HG02763 (cell line): ENCODE results near the gene LENG8.

Source experiments
- ATAC-seq: cut with Tn5 transposase; IDR thresholded peaks from one replicate; pipeline ENCODE4 v1.9.1; 2021; ENCODE audit warnings: mild to moderate bottlenecking, moderate library complexity; ENCODE audit not compliant: unreplicated experiment

Gene LENG8

DNA sequence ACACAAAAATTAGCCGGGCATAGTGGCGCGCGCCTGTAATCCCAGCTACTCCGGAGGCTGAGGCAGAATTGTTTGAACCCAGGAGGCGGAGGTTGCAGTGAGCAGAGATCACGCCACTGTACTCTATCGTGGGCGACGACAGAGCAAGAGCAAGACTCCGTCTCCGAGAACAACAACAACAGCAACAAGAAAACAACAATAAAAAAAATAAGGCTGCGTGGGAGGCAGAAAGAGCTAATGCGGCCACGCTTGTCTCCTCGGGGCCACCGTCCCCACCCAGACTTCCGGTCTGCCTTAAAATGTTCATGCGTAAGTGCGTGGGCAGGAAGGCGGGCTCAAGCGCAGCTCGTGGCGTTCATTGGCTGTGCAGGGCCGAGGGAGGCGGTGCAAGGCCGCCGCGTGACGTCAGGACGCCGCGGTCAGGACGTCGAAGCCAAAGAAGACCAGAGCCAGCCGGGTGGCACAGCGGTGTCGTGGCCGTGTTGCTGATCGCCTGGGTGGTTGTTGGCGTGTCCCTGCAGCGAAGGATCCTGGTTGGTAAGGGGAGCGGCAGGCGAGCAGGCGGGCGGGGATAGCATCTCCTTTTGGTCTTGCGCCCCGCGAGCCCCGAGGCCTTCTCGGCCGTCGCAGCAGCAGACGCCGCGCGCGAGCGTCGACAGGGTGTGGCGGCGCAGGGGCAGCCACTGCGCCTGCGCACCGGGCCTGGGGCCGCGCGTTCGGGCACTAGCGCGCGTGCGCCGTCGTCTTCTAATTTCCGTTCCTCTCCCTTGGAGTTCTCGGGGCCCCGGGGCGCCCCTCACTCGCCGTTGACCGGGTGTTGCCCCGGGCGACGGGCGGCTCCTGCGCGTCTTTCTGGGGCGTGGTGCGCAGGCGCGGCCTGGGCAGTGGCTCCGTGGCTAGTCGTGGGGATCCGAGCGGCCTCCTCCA lies at the start of gene LENG8:
Gene LENG8, plus strand, starts transcription at position 426 of the 927 bp plus-strand sequence. CDS start 2,146 bp downstream, outside the sequence.
- ATAC-seq = peak; percentile 90

GRCh38 chr19:54400913-54401312 lies 48.1 kb upstream of the LENG8 start:
- no peak for ATAC-seq

DNA sequence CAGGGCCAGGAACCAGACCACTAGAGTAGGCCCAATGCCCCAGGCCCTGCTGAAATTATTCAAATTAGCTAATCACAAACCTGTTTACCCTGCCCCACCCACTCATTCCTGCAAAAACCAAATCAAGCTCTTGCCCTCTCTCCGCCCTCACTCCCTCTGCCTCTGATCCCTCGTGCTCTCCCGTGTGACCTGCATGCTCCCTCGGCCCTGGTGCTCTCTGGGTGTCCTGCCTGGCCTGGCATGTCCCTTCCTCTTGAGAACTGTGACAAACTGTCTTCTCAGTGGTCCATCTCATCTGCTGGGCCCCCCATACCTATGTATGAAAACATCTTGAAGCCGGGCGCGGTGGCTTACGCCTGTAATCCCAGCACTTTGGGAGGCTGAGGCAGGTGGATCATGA lies 45.9 kb upstream of the LENG8 start:
- ATAC-seq = no peak

GRCh38 chr19:54405628-54406027 lies 43.4 kb upstream of the LENG8 start:
- ATAC-seq = no peak

DNA sequence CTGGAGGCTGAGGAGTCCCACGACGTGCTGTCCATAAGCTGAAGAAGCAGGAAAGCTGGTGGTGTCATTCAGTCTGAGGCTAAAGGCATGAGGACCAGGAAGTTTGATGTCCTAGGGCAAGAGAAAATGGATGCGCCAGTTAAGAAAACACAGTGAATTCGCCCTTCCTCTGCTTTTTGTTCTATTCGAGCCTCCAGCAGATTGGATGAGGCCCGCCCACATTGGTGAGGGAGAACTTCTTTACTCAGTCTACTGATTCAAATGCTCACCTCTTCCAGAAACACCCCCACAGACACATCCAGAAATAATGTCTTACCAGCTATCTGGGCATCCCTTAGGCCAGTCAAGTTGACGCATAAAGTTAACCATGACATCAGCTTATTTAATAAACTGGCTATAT lies 41.2 kb upstream of the LENG8 start:
- ATAC-seq = no peak

- no peak for ATAC-seq
These were observed 40.5 kb upstream of the LENG8 start for GRCh38 chr19:54408456-54409026.

GRCh38 chr19:54411033-54411432 lies 38.0 kb upstream of the LENG8 start:
- ATAC-seq = no peak

DNA sequence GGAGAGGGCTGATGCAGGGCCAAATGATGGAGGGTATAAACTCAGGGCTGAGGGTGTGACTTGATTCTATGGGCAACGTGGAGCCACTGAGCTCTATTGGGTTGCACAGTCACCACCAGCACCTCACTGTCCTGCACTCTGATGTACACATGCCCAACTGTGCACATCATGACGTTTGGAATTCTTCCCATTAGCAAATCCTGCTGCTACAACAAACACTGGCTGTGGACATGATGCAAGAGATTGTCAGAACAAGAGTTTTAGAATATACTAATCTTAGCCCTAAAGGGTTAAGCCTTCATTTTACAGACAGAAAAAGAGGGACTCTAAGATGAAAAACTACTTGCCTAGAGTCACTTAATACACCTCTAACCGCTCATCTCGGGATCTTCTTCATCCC lies 36.1 kb upstream of the LENG8 start:
- no peak for ATAC-seq

- ATAC-seq = no peak
These were observed 34.8 kb upstream of the LENG8 start for GRCh38 chr19:54414156-54414555.

DNA sequence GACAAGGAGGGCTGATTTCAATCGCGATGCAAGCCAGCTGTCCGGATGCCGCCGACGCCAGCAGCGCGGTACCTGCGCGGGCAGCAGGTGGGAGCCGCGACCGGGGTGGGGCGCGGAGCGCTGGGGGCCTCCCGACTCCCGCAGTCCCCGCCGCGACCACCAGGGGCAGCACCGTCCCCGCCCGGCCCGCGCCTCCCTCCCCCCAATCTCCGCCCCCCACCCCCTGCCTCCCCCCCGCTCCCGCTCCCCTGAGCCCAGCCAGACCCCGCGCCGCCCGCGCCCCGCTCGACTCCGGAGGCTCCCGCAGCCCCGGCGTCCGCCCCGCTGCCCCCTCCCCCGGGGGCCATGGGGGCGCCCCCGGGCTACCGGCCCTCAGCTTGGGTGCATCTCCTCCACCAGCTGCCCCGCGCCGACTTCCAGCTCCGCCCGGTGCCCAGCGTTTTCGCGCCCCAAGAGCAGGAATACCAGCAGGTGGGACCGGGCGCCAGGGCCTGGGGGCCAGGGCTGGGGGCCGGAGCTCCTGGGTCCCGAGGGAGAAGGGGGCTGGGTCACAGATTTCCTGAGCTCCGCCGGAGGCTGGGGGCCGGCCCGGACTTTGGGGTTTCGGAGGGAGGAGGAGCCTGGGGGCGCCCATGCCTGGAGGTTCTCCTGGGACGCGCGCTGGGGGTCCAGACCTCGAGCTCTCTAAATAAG lies 33.6 kb upstream of the LENG8 start, which contains the start of gene TTYH1:
Gene TTYH1, plus strand, starts transcription at position 257 of the 693 bp plus-strand sequence. Its CDS starts 89 bp downstream, at position 346.
- ATAC-seq = no peak

GRCh38 chr19:54415901-54416673 lies 32.9 kb upstream of the LENG8 start:
- no peak for ATAC-seq

GRCh38 chr19:54416695-54417491 lies 32.1 kb upstream of the LENG8 start:
- no peak for ATAC-seq

- ATAC-seq = no peak
These were observed 30.7 kb upstream of the LENG8 start for GRCh38 chr19:54418030-54418929.

DNA sequence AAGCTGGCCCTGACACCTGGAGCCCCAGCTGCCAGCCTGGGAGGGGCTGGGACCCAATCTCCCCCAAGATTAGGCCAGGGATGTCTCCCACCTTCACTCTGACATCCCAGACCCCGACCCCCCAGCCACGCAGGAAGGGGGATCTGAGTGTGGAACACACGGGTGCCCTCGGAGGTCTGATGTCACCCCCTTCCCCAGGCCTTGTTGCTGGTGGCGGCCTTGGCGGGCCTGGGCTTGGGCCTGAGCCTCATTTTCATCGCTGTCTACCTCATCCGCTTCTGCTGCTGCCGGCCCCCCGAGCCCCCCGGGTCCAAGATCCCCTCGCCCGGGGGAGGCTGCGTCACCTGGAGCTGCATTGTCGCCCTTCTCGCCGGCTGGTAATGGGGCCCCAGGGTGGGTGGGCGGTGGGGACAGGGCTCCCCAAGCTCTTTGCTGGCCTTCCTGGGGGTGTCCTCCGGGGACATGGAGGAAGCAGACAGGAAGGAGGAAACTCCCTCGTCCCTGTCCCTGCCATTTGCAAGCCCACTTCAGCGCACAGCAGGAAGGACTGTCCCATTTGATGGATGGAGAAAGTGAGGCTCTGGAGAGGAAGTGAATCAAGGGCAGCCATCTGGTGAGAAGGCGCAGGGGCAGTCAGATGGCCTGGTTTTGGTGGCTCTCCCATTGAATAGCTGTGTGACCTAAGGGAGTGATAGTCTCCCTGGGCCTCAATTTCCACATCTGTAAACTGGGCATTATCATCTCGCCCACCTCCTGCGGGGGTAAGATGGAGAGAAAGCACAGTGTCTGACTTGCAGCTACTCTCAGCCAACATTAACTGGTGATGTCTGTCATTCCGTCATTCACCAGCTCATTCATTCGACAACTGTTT lies 29.8 kb upstream of the LENG8 start:
- no peak for ATAC-seq

DNA sequence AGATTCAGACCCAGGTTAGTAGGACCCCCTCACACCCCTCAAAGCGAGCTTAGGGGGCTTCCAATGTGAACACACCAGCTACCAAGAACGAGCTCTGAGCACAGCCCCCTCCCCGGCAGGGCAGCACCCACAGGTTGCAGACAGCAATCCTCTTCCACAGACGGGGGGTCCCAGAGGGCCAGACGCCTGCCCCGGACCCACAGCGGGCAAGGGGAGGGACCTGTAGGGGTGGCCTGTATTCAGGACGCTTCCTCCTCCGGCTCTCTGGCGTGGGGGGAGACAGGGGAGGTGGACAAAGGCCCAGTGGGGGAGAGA lies 29.0 kb upstream of the LENG8 start:
- no peak for ATAC-seq

DNA sequence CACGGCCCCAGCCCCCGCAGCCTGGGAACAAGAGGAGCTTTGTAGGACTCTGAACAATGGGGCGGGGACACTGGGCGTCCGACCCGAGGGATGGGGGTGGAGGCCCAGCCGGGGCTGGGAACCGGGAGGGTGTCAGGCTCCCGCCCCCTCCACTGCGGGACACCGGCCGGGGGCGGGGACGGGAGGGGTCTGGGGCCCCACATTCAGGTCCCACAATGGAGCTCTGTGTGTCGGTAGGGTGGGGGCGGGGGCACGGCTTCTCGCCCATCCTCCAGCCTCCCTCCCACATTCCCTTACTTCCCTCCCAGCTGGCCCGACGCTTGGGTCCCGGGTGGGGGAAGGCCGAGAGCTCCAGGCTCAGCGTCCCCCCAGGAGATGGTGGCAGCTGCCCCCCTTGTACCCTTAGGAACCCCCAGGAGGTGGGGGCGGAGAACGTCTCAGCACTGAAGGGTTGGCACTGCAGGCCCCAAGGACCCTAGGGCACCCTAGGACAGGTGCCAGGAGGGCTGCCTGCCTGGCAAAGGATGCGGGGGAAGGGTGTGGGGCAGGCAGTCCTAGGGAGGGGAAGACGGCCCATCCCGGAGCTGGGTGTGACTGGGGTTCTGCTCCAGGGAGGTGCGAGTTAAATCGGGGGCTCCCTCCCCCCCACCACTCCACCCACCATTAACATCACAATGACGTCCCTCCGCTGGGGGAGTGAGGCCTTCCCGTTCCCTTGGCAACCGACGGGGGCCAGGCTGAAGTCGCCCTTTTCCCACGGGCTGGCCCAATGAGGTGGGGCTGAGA lies 28.4 kb upstream of the LENG8 start:
- ATAC-seq = no peak

GRCh38 chr19:54421169-54421516 lies 27.9 kb upstream of the LENG8 start:
- no peak for ATAC-seq

GRCh38 chr19:54421521-54421920 lies 27.5 kb upstream of the LENG8 start:
- no peak for ATAC-seq
